Measurements from ENCODE around the gene PRPF40B. TPM values are rescaled to one million over a fixed set of nuclear protein-coding genes. Genes with fewer than 3 reads are reported as not detected.
A peak's percentile ranks its signal among the peaks of the same experiment; 100 is the strongest.

PRPF40B gene
- total and polyA plus RNA-seq, 9 of the 15 experiments (the other 6 are each of a cell fraction or from before 2014, with no cell fraction given): 0.55 to 10.6 (median 4.8) TPM

DNA sequence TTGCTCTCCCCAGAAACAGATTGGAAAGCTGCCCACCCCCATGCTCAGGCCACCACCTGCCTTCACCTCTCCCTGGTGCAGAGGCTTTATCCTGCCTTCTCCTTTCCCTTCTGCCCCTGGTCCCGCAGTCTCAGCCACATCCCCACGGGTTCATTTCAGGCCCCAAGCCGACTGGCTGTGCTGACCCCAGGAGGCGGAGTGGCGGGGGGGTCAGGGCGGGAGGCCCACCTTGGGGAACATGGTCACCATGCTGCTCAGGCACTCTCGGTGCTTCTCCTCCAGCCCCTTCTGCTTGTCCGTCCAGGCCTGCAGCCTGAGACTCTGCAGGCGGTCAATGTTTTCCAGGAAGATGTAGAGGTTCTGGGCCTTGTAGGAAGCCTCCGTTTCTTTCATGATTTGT is 24.8 kb upstream of the PRPF40B start:
- Histone ChIP-seq H3K27me3 (ENCODE audit: control insufficient read depth in 2 of 2, insufficient read depth in 2 of 2, low read length in 2 of 2) (no peaks in the 10 kb centered on the region; a peak in 1 of 5 replicates), H3K27ac (ENCODE audit: extremely low read depth, low read depth, low read length) (no peak overlapping the region), H3K4me2 (ENCODE audit: insufficient read depth, low read length) (no peak overlapping the region), H3K9ac (ENCODE audit: insufficient read depth in 1 of 2, low read depth in 2 of 2, low read length in 2 of 2) (peak overlapping the region in 1 of 2 experiments; percentile 68; a peak in 1 of 4 replicates), H3K4me3 (no peak overlapping the region), H4K20me1 (replicated peaks; ENCODE audit: control insufficient read depth, insufficient read depth, low read length) (peaks cover 8% of the 10 kb centered on the region; the same call in 1 of the 2 replicates), H3K4me1 (replicated peaks in 1 of 2; ENCODE audit: control insufficient read depth in 2 of 2, insufficient read depth in 2 of 2, low read length in 2 of 2) (peaks cover 0 to 3% of the 10 kb centered on the region in 2 experiments; a peak in 1 of 5 replicates), H2AFZ (ENCODE audit: low read depth, low read length) (no peak overlapping the region), H3K79me2 (ENCODE audit: control insufficient read depth, insufficient read depth, low read length) (no peaks in the 10 kb centered on the region), H3K9me1 (ENCODE audit: control insufficient read depth, insufficient read depth, low read length) (no peaks in the 10 kb centered on the region), H3K36me3 (ENCODE audit: control insufficient read depth, insufficient read depth, low read length) (no peaks in the 10 kb centered on the region), H3K9me3 (replicated peaks; ENCODE audit: control insufficient read depth, insufficient read depth, low read depth, low read length) (no peaks in the 10 kb centered on the region)
- ChIA-PET CTCF (ENCODE audit: low intra/inter-chr PET ratio) (no interaction called here), POLR2A (interaction anchor here (1.3 to 1.5 kb wide), 2 partner anchors 13 to 43 kb away, joined by 4 to 6 read pairs; no protein-coding TSS in a partner anchor)
- in situ Hi-C loops (cut with MboI) (no loop called here), intact Hi-C loops (cut with micrococcal nuclease) (no loop called here)
- no TSS peak for BruUV-seq (replicated peaks)
- ATAC-seq: no peak
- peak in 2 of 4 experiments; percentile 5 to 9 for DNase-seq (ENCODE audit: extremely low read depth in 1 of 4, low spot score in 3 of 4)
- WGBS (ENCODE audit: insufficient coverage, low coverage, missing lambda C conversion rate): 40% methylated on average over 4 of the region's 10 CpGs
- FAIRE-seq: no peak
- TF ChIP-seq ZNF232 (CRISPR knock-in tag; IDR thresholded peaks at IDR 0.05) (no peak), ZNF23 (CRISPR knock-in tag; IDR thresholded peaks at IDR 0.05) (no peak), PHB (CRISPR knock-in tag; IDR thresholded peaks at IDR 0.05) (no peak), SRF (CRISPR knock-in tag; IDR thresholded peaks at IDR 0.05) (no peak), ARNT (IDR thresholded peaks at IDR 0.05) (no peak), ARID4B (CRISPR knock-in tag; IDR thresholded peaks at IDR 0.05) (no peak), STAT6 (CRISPR knock-in tag; IDR thresholded peaks at IDR 0.05) (no peak)
- TF ChIP-seq, protein P1, sequence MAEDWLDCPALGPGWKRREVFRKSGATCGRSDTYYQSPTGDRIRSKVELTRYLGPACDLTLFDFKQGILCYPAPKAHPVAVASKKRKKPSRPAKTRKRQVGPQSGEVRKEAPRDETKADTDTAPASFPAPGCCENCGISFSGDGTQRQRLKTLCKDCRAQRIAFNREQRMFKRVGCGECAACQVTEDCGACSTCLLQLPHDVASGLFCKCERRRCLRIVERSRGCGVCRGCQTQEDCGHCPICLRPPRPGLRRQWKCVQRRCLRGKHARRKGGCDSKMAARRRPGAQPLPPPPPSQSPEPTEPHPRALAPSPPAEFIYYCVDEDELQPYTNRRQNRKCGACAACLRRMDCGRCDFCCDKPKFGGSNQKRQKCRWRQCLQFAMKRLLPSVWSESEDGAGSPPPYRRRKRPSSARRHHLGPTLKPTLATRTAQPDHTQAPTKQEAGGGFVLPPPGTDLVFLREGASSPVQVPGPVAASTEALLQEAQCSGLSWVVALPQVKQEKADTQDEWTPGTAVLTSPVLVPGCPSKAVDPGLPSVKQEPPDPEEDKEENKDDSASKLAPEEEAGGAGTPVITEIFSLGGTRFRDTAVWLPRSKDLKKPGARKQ (CRISPR knock-in tag; IDR thresholded peaks at IDR 0.05): no peak

Measured in K562 (cell line).